Inflammatory macrophage (primary cell): ENCODE results near the gene COL23A1.

Source experiments
- DNase-seq, 2 donors: peaks; one replicate each; pipeline ENCODE4 v3.0.0-alpha.2; 2020 to 2022

The COL23A1 gene

GRCh38 chr5:178293400-178293799, 296.8 kb downstream of the COL23A1 start:
- no peak for DNase-seq

GRCh38 chr5:178292826-178293205, 297.4 kb downstream of the COL23A1 start:
- DNase-seq: no peak

GRCh38 chr5:178291969-178292825, 298.0 kb downstream of the COL23A1 start:
- DNase-seq: no peak

- no peak for DNase-seq
Measured at GRCh38 chr5:178291161-178291561, 299.0 kb downstream of the COL23A1 start.

GRCh38 chr5:178290376-178290775, 299.8 kb downstream of the COL23A1 start:
- DNase-seq: no peak

GRCh38 chr5:178289438-178289837, 300.8 kb downstream of the COL23A1 start:
- no peak for DNase-seq

- DNase-seq: peak; percentile 51 to 76
Measured at GRCh38 chr5:178288401-178289368, 301.5 kb downstream of the COL23A1 start.

GRCh38 chr5:178287791-178288105, 302.4 kb downstream of the COL23A1 start:
- no peak for DNase-seq

- DNase-seq: no peak
Measured at GRCh38 chr5:178287091-178287790, 303.0 kb downstream of the COL23A1 start.

GRCh38 chr5:178286226-178287090, 303.7 kb downstream of the COL23A1 start:
- no peak for DNase-seq

GRCh38 chr5:178285399-178286225, 304.6 kb downstream of the COL23A1 start:
- DNase-seq: no peak

GRCh38 chr5:178284996-178285395, 305.2 kb downstream of the COL23A1 start:
- DNase-seq: peak in 1 of 2 donors; percentile 14

- peak; percentile 71 to 80 for DNase-seq
Measured at GRCh38 chr5:178284093-178284675, 306.0 kb downstream of the COL23A1 start.

GRCh38 chr5:178283520-178283919, 306.7 kb downstream of the COL23A1 start:
- DNase-seq: no peak

- no peak for DNase-seq
Measured at GRCh38 chr5:178282391-178282790, 307.8 kb downstream of the COL23A1 start.

- no peak for DNase-seq
Measured at GRCh38 chr5:178281331-178281730, 308.9 kb downstream of the COL23A1 start.

GRCh38 chr5:178280631-178281030, 309.6 kb downstream of the COL23A1 start:
- DNase-seq: no peak

- DNase-seq: peak; percentile 87 to 89
Measured at GRCh38 chr5:178279723-178280438, 310.3 kb downstream of the COL23A1 start.

- no peak for DNase-seq
Measured at GRCh38 chr5:178279026-178279722, 311.0 kb downstream of the COL23A1 start.
